ENCODE results near the gene CNBP. TPM values are rescaled to one million over a fixed set of nuclear protein-coding genes. Genes with fewer than 3 reads are reported as not detected.
"Not testable (repeated sequence)": the region's sequence is repeated elsewhere in the genome, so short reads cannot be mapped to it uniquely, and the experiment has no call there.

The CNBP gene
- total RNA-seq, 2 experiments from 2014 or later = 453 to 454 TPM

- intact Hi-C loops (cut with micrococcal nuclease) = no loop called here
- Mint-ChIP-seq H3K4me3 (no peak overlapping the region), H3K36me3 (ENCODE audit: low read depth) (no peaks in the 10 kb centered on the region), H3K4me1 (ENCODE audit: low read depth) (peaks cover 15% of the 10 kb centered on the region), H3K9me3 (no peaks in the 10 kb centered on the region), H3K27me3 (no peaks in the 10 kb centered on the region), H3K27ac (no peak overlapping the region)
- ChIA-PET POLR2A (interaction anchor here (0.9 to 2.7 kb wide), 2 partner anchors 19 to 44 kb away, joined by 3 to 11 read pairs; no protein-coding TSS in a partner anchor), CTCF (interaction anchor here (1.5 to 3.7 kb wide), 4 partner anchors 13 to 173 kb away, joined by 4 to 32 read pairs (median 6); no protein-coding TSS in a partner anchor)
- TF ChIP-seq, protein P1, sequence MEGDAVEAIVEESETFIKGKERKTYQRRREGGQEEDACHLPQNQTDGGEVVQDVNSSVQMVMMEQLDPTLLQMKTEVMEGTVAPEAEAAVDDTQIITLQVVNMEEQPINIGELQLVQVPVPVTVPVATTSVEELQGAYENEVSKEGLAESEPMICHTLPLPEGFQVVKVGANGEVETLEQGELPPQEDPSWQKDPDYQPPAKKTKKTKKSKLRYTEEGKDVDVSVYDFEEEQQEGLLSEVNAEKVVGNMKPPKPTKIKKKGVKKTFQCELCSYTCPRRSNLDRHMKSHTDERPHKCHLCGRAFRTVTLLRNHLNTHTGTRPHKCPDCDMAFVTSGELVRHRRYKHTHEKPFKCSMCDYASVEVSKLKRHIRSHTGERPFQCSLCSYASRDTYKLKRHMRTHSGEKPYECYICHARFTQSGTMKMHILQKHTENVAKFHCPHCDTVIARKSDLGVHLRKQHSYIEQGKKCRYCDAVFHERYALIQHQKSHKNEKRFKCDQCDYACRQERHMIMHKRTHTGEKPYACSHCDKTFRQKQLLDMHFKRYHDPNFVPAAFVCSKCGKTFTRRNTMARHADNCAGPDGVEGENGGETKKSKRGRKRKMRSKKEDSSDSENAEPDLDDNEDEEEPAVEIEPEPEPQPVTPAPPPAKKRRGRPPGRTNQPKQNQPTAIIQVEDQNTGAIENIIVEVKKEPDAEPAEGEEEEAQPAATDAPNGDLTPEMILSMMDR (IDR thresholded peaks at IDR 0.05) = no peak
- DNase-seq (no peak), ATAC-seq (no peak)
Observed at GRCh38 chr3:129226374-129226773, 42.7 kb upstream of the CNBP start.

GRCh38 chr3:129224984-129225393 is 41.3 kb upstream of the CNBP start:
- DNase-seq = peak; percentile 36

DNA sequence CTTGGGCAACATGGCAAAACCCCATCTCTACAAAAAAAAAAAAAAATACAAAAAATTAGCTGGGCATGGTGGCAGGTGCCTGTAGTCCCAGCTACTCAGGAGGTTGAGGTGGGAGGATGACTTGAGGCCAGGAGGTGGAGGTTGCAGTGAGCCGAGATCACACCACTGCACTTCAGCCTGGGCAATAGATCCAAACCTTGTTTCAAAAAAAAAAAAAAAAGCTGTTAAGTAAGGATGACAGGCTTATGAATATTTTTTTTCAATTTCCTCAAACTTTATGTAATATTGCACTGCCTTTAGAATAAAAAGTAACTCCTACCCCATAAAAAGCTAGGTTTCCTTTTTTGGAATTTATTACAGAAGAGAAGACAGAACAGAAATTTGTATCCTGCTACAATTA is 40.7 kb upstream of the CNBP start:
- intact Hi-C loops (cut with micrococcal nuclease); H3K4me1 Mint-ChIP-seq (ENCODE audit: low read depth); H3K27ac Mint-ChIP-seq; H3K9me3 Mint-ChIP-seq; H3K36me3 Mint-ChIP-seq (ENCODE audit: low read depth); H3K4me3 Mint-ChIP-seq; DNase-seq; ATAC-seq; H3K27me3 Mint-ChIP-seq: not testable (repeated sequence)
- POLR2A ChIA-PET = interaction anchor here (0.7 to 2.7 kb wide), 4 partner anchors 8 to 253 kb away, joined by 3 to 13 read pairs (median 8); a partner anchor contains a TSS
- CTCF ChIA-PET = interaction anchor here (1.0 to 3.7 kb wide), 8 partner anchors 11 to 254 kb away, joined by 3 to 32 read pairs (median 6); partner anchors contain the start of gene COPG1

More at GRCh38 chr3:129224984-129225393, 41.3 kb upstream of the CNBP start:
- H3K9me3 Mint-ChIP-seq = no peaks in the 10 kb centered on the region
- H3K27me3 Mint-ChIP-seq = no peaks in the 10 kb centered on the region
- TF ChIP-seq, protein P1 (IDR thresholded peaks at IDR 0.05) = no peak
- ChIA-PET POLR2A (interaction anchor here (1.0 to 2.7 kb wide), 4 partner anchors 43 to 254 kb away, joined by 3 to 13 read pairs (median 8); partner anchors contain the start of gene RAB43), CTCF (interaction anchor here (0.9 to 3.7 kb wide), 10 partner anchors 9 to 255 kb away, joined by 3 to 32 read pairs (median 4); partner anchors contain the start of gene COPG1)
- peak overlapping the region; percentile 80 for H3K27ac Mint-ChIP-seq
- H3K36me3 Mint-ChIP-seq (ENCODE audit: low read depth) = no peaks in the 10 kb centered on the region
- intact Hi-C loops (cut with micrococcal nuclease) = no loop called here
- peaks cover 8% of the 10 kb centered on the region for H3K4me1 Mint-ChIP-seq (ENCODE audit: low read depth)
- peak; percentile 79 for ATAC-seq
- H3K4me3 Mint-ChIP-seq = peak overlapping the region; percentile 30

DNA sequence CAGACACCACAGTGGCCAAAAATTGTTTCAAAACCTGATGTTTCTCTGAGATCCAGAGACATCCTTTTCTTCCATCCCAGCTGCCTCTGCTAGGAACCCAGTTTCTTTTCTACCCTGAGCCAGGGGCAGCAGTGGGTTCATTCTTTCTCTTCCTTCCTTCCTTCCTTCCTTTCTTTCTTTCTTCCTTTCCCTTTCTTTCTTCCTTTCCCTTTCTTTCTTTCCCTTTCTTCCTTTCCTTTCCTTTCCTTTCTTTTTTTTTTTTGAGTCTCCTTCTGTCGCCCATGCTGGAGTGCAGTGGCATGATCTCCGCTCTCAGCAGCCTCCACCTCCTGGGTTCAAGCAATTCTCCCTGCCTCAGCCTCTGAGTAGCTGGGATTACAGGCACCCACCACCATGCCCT is 35.0 kb upstream of the CNBP start:
- no peaks in the 10 kb centered on the region for H3K27me3 Mint-ChIP-seq
- ChIA-PET CTCF (no interaction called here), POLR2A (no interaction called here)
- intact Hi-C loops (cut with micrococcal nuclease) = no loop called here
- H3K4me3 Mint-ChIP-seq = no peak overlapping the region
- no peaks in the 10 kb centered on the region for H3K9me3 Mint-ChIP-seq
- no peak overlapping the region for H3K27ac Mint-ChIP-seq
- no peak for DNase-seq
- TF ChIP-seq, protein P1 (IDR thresholded peaks at IDR 0.05) = no peak
- H3K4me1 Mint-ChIP-seq (ENCODE audit: low read depth) = no peaks in the 10 kb centered on the region
- ATAC-seq = no peak
- H3K36me3 Mint-ChIP-seq (ENCODE audit: low read depth) = no peaks in the 10 kb centered on the region

DNA sequence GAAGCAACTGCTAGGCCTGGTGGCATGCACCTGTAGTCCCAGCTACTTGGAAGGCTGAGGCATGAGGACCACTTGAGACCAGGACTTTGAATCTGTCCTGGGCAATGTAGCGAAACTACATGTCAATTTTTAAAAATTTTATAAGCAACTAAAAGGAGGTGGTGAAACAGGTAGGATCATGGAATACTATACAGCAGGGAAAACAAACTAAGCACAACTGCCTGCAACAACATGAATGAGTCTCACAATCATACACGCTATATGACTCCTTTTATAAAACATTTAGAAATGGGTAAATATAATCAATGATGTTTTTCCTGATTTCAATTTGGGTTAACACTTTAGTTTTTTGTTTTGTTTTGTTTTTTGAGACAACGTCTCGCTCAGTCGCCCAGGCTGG is 29.5 kb upstream of the CNBP start:
- Mint-ChIP-seq H3K27me3 (peaks cover 1% of the 10 kb centered on the region), H3K4me3 (no peak overlapping the region), H3K9me3 (no peaks in the 10 kb centered on the region), H3K27ac (no peak overlapping the region), H3K36me3 (ENCODE audit: low read depth) (no peaks in the 10 kb centered on the region), H3K4me1 (ENCODE audit: low read depth) (no peaks in the 10 kb centered on the region)
- no peak for ATAC-seq
- CTCF ChIA-PET = interaction anchor here (2.7 kb wide), 1 partner anchor 12 kb away, joined by 10 read pairs; no protein-coding TSS in a partner anchor
- TF ChIP-seq, protein P1 (IDR thresholded peaks at IDR 0.05) = no peak
- POLR2A ChIA-PET = no interaction called here
- DNase-seq = no peak
- intact Hi-C loops (cut with micrococcal nuclease) = no loop called here
